RCC 7860 (cell line): ENCODE data around the gene MIEF1.

Experiments
- DNase-seq: peaks from one replicate; pipeline ENCODE4 v3.0.0-alpha.2; 2015; ENCODE audit warnings: low spot score
- FAIRE-seq: peaks from 2 replicates; lab custom pipeline; 2012; peaks lifted over from hg19 to GRCh38; lab: Jason Lieb, UNC

The MIEF1 gene

GRCh38 chr22:39470451-39471291 lies 31.4 kb upstream of the MIEF1 start:
- DNase-seq (no peak), FAIRE-seq (no peak)

GRCh38 chr22:39471381-39472141 lies 30.5 kb upstream of the MIEF1 start:
- FAIRE-seq, result peak; percentile 44
- peak; percentile 66 for DNase-seq

- FAIRE-seq, result no peak
- no peak for DNase-seq
Measured at GRCh38 chr22:39472570-39473556, 29.2 kb upstream of the MIEF1 start.

GRCh38 chr22:39473851-39474250 lies 28.2 kb upstream of the MIEF1 start:
- FAIRE-seq, result no peak

GRCh38 chr22:39474351-39475111 lies 27.6 kb upstream of the MIEF1 start:
- DNase-seq, result no peak
- no peak for FAIRE-seq

More at GRCh38 chr22:39473851-39474250, 28.2 kb upstream of the MIEF1 start:
- no peak for DNase-seq

- no peak for FAIRE-seq
Measured at GRCh38 chr22:39475337-39475736, 26.8 kb upstream of the MIEF1 start.

GRCh38 chr22:39475902-39476301 lies 26.2 kb upstream of the MIEF1 start:
- DNase-seq (no peak), FAIRE-seq (no peak)

More at GRCh38 chr22:39475337-39475736, 26.8 kb upstream of the MIEF1 start:
- DNase-seq, result no peak

GRCh38 chr22:39476664-39477063 lies 25.4 kb upstream of the MIEF1 start:
- DNase-seq (no peak), FAIRE-seq (no peak)

GRCh38 chr22:39477542-39477941 lies 24.5 kb upstream of the MIEF1 start:
- FAIRE-seq, result no peak

GRCh38 chr22:39478441-39478850 lies 23.6 kb upstream of the MIEF1 start:
- no peak for FAIRE-seq
- no peak for DNase-seq

More at GRCh38 chr22:39477542-39477941, 24.5 kb upstream of the MIEF1 start:
- no peak for DNase-seq

GRCh38 chr22:39479254-39479653 lies 22.8 kb upstream of the MIEF1 start:
- FAIRE-seq (no peak), DNase-seq (no peak)

GRCh38 chr22:39480557-39480956 lies 21.5 kb upstream of the MIEF1 start:
- FAIRE-seq, result no peak
- DNase-seq, result no peak

- FAIRE-seq (no peak), DNase-seq (no peak)
Measured at GRCh38 chr22:39481054-39481453, 21.0 kb upstream of the MIEF1 start.

GRCh38 chr22:39481595-39481994 lies 20.5 kb upstream of the MIEF1 start:
- DNase-seq, result no peak
- FAIRE-seq, result no peak

GRCh38 chr22:39482768-39483167 lies 19.3 kb upstream of the MIEF1 start:
- DNase-seq, result peak; percentile 4
- no peak for FAIRE-seq

- no peak for FAIRE-seq
- DNase-seq, result no peak
Measured at GRCh38 chr22:39486951-39487825, 14.9 kb upstream of the MIEF1 start.

- FAIRE-seq, result no peak
- no peak for DNase-seq
Measured at GRCh38 chr22:39487826-39488520, 14.1 kb upstream of the MIEF1 start.

- DNase-seq, result no peak
- no peak for FAIRE-seq
Measured at GRCh38 chr22:39488563-39489083, 13.5 kb upstream of the MIEF1 start.
